Stimulated activated naive CD8-positive, alpha-beta T cell treated with anti-CD3 and anti-CD28 coated beads, Interleukin-15, amount 100 ng/mL, for 72 hours (primary cell): Measurements from ENCODE around the gene CTRB1.

ENCODE experiments used
- ATAC-seq: fragments of 150-1000 bp; cut with Tn5 transposase; 2 replicates; pipeline ENCODE4 v1.10.0; 2021; ENCODE audit warnings: mild to moderate bottlenecking, moderate library complexity
- DNase-seq, 2 donors: peaks; one replicate each; pipeline ENCODE4 v3.0.0; 2021 to 2022
- H3K27ac Mint-ChIP-seq, 2 donors: one replicate each; pipeline ENCODE4 v1.8.0; 2022; ENCODE audit warnings: mild to moderate bottlenecking in 2 of 2, mixed read lengths in 2 of 2, moderate library complexity in 2 of 2
- H3K27me3 Mint-ChIP-seq: one replicate; pipeline ENCODE4 v1.8.0; 2022; ENCODE audit warnings: mixed read lengths
- H3K4me1 Mint-ChIP-seq: one replicate; pipeline ENCODE4 v1.8.0; 2022; ENCODE audit warnings: mild to moderate bottlenecking, mixed read lengths
- H3K4me3 Mint-ChIP-seq, 2 donors: one replicate each; pipeline ENCODE4 v1.8.0; 2022; ENCODE audit warnings: mild to moderate bottlenecking in 2 of 2, mixed read lengths in 2 of 2, moderate library complexity in 1 of 2
- H3K9me3 Mint-ChIP-seq, 2 donors: one replicate each; pipeline ENCODE4 v1.8.0; 2022; ENCODE audit warnings: mixed read lengths in 2 of 2

Gene CTRB1

DNA sequence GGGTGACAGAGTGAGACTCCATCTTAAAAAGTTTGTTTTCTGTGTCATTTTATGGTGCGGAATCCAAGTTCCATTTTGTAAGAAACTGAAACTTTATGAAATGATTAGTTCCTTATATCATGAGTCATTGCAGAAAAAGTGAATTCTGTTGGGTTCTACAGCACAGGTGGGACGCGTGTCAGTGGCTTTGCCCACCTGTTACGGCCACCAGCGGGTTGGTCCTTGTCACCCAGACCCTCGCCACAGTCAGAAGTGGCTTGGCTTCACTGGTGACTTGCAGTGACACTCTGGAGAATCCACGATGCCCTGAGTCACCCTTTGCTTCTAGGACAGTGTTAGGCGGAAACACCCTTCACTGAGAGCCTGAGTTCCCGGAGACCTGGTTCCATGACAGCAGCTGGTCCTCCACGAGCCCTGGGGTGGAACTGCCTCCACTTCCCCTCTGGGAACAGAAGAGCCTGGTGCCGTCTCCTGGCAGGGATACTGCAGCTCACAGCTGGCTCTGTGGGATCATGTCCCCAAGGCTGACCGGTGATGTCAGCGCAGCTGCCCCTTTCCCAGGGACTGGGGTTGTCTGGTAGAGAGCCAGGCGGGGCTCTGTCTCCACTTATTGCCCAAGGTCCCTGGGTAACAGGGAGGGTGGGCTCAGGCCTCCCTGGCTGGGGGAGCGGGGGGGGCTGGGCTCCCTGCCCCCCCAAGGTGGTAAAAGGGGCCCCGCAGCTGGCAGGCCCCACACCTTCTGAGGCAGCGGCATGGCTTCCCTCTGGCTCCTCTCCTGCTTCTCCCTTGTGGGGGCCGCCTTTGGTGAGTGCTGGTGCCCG, at the start of gene CTRB1:
TSS of gene CTRB1 (plus strand) at position 733 of the 821 bp plus-strand sequence. CDS start at position 753, 20 bp downstream.
- H3K9me3 Mint-ChIP-seq, result no peaks in the 10 kb centered on the region
- DNase-seq (peak in 1 of 2 donors; percentile 24), ATAC-seq (peak; percentile 42)
- H3K4me3 Mint-ChIP-seq, result peak within 1 kb of the TSS; percentile 69 to 83
- peaks cover 21% of the 10 kb centered on the region for H3K4me1 Mint-ChIP-seq
- H3K27ac Mint-ChIP-seq, result peak within 1 kb of the TSS; percentile 85 to 95
- H3K27me3 Mint-ChIP-seq, result no peaks in the 10 kb centered on the region

DNA sequence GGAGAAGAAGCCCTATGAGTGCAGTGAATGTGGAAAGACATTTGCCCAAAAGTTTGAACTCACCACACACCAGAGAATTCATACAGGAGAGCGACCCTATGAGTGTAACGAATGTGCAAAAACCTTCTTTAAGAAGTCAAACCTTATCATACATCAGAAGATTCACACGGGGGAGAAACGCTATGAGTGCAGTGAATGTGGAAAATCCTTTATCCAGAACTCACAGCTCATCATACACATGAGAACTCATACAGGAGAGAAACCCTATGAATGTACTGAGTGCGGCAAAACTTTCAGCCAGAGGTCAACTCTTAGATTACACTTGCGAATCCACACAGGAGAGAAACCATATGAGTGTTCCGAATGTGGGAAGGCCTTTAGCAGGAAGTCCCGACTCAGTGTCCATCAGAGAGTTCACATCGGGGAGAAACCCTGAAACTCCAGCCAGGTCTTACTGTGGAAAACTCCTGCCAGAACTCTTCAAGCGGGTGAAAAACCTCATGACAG, 48.8 kb upstream of the CTRB1 start:
- ATAC-seq (no peak), DNase-seq (no peak)
- no peak overlapping the region for H3K27ac Mint-ChIP-seq
- no peaks in the 10 kb centered on the region for H3K4me1 Mint-ChIP-seq
- H3K9me3 Mint-ChIP-seq, result peaks cover 50 to 52% of the 10 kb centered on the region in 2 donors
- H3K27me3 Mint-ChIP-seq, result no peaks in the 10 kb centered on the region
- H3K4me3 Mint-ChIP-seq, result no peak overlapping the region

DNA sequence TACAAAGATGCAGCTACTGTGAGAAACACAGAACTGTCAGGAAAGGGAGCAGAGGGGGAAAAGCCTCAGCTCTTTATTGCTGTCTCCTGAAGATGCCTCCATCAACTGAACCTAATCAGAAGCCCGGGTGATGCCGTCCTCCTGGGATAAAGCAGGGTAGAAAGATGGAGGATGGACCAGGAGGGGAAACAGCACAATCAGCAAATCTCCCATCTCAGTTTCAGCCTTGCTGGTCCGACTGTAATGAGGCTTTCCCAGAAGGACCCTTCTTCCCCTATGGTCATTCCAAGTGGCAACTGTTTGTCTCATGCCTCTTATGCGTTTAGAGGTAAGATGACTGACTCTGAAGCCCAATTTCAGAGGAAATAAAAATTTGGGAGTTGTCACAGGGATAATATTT, 46.2 kb upstream of the CTRB1 start:
- Mint-ChIP-seq H3K4me3 (no peak overlapping the region), H3K9me3 (peaks cover 55 to 76% of the 10 kb centered on the region in 2 donors), H3K27me3 (no peaks in the 10 kb centered on the region), H3K27ac (no peak overlapping the region), H3K4me1 (no peaks in the 10 kb centered on the region)
- ATAC-seq (no peak), DNase-seq (no peak)

DNA sequence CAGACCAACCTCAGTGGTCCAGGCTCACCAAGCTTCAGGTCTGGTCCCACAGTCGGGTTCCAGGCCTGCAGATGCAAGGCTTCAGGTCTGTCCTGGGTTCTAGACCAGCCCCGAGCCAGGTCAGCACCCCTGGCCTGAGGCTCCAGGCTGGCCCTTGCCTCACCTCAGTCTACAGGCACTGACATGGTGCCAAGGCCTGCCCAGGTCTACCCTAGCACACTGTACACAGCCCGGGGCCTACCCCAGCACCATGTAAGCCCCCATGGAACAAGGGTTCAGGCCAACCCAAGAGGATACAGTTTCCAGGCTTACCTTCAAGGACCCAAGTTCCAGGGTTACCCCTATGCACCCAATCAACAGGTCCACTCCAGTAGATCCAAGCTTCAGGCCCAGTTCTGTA, 43.7 kb upstream of the CTRB1 start:
- Mint-ChIP-seq H3K4me1 (no peaks in the 10 kb centered on the region), H3K4me3 (no peak overlapping the region), H3K9me3 (peaks cover 51 to 69% of the 10 kb centered on the region in 2 donors), H3K27me3 (no peaks in the 10 kb centered on the region), H3K27ac (no peak overlapping the region)
- ATAC-seq (no peak), DNase-seq (no peak)

DNA sequence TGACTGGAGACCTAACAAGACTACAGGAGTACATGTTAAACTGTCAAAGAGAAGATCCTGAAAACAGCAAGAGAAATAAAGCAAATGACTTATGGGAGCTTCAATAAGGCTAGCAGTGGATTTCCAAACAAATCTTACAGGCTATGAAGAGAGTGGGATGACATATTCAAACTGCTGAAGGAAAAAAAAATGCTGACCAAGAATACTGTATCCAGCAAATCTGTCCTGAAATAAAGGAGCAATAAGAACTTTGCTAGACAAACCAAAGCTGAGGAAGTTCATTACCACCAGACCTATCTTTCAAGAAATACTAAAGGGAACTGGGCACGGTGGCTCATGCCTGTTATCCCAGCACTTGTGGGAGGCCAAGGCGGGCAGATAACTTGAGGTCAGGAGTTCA, 41.9 kb upstream of the CTRB1 start:
- ATAC-seq, result no peak
- Mint-ChIP-seq H3K9me3 (peaks cover 45 to 64% of the 10 kb centered on the region in 2 donors), H3K4me3 (no peak overlapping the region), H3K4me1 (no peaks in the 10 kb centered on the region), H3K27me3 (peaks cover 5% of the 10 kb centered on the region), H3K27ac (no peak overlapping the region)
- no peak for DNase-seq

DNA sequence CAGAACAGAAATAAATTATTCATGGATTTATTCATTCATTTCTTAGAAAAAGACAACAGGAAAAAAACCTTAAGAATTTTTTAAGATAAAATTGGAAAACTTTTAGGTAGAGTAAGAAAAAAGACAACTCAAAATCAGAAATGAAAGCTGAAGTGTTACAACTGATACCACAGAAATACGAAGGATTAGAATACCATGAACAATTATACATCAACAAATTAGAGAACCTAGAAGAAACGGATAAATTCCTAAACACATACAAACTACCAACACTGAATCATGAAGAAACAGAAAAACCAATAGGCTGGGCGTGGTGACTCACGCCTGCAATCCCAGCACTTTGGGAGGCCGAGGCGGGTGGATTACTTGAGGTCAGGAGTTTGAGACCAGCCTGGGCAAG, 39.6 kb upstream of the CTRB1 start:
- H3K4me1 Mint-ChIP-seq, result no peaks in the 10 kb centered on the region
- H3K27me3 Mint-ChIP-seq, result peaks cover 8% of the 10 kb centered on the region
- ATAC-seq (no peak), DNase-seq (no peak)
- peaks cover 23 to 41% of the 10 kb centered on the region in 2 donors for H3K9me3 Mint-ChIP-seq
- no peak overlapping the region for H3K4me3 Mint-ChIP-seq
- H3K27ac Mint-ChIP-seq, result no peak overlapping the region

DNA sequence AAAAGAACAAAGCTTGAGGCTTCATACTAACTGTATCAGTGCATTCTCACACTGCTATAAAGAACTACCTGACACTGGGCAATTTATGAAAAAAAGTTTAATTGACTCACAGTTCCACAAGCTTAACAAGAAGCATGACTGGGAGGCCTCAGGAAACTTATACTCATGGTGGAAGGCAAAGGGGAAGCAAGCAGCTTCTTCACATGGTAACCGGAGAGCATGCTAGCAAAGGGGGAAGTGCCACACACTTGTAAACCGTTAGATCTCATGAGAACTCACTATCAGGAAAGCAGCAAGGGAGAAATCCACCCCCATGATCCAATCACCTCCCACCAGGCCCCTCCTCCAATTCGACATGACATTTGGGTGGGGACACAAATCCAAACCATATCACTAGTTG, 37.2 kb upstream of the CTRB1 start:
- Mint-ChIP-seq H3K9me3 (peaks cover 17 to 23% of the 10 kb centered on the region in 2 donors), H3K27ac (no peak overlapping the region), H3K4me3 (no peak overlapping the region), H3K4me1 (no peaks in the 10 kb centered on the region), H3K27me3 (peaks cover 8% of the 10 kb centered on the region)
- ATAC-seq, result no peak
- no peak for DNase-seq

DNA sequence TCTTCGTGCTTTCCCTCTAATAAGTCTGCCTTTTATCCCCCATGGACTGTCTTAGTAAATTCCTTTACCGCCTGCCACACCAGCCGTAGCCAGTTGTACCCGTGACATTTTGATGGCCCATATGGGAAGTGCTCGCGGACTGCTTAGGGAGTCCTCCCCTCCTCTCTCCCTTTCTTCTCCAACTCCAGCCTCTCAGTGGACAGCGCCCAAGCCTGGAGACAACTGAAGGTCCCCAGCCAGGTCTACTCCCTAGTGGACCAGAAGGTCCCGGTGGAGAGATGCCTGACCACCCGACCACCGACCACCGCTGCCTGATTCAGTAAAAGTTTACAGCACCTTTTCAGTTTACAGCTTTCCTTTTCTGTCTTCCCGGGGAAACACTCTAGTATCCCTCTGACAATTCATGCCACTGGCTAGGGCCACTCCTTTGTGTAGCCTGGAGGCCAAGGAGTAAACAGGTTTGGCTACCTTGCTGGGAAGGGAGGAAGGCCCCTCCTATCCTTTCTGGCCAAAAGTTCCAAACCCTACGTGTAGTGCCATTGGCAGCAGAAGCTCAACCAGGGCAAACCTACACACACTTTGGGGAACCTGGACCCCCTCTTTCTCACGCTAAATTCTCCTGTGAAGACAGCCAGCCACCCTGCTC, 29.8 kb upstream of the CTRB1 start:
- no peak overlapping the region for H3K4me3 Mint-ChIP-seq
- peaks cover 13% of the 10 kb centered on the region for H3K27me3 Mint-ChIP-seq
- H3K27ac Mint-ChIP-seq, result no peak overlapping the region
- no peak for DNase-seq
- ATAC-seq, result no peak
- H3K9me3 Mint-ChIP-seq, result peaks cover 0 to 4% of the 10 kb centered on the region in 2 donors
- no peaks in the 10 kb centered on the region for H3K4me1 Mint-ChIP-seq

DNA sequence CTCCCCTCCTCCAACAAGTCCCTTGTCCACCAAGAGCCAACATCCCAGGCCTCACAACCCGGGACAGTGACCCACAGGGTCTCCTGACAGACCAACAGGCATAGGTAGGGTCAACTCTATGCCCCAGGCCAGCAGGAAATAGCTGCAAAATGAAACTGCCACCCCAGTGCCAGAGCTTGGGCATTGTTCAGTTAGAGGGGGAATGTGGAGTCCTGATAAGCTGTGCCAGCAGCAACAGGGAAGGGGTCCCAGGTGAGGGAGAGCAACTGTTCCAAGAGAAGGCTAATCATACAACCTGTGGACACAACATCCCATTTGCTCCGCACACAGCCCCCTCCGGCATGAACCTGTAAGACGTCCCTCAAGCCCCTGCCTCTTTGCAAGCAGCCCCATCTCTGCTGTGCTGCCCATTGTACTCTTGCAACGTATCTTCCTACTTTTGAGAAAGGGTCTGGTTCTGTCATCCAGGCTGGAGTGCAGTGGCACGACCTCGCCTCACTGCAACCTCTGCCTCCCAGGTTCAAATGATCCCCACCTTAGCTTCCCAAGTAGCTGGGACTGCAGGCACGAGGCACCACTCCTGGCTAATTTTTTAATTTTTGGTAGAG, 29.0 kb upstream of the CTRB1 start:
- H3K4me1 Mint-ChIP-seq, result no peaks in the 10 kb centered on the region
- peaks cover 13% of the 10 kb centered on the region for H3K27me3 Mint-ChIP-seq
- H3K4me3 Mint-ChIP-seq, result no peak overlapping the region
- no peak for DNase-seq
- peaks cover 0 to 4% of the 10 kb centered on the region in 2 donors for H3K9me3 Mint-ChIP-seq
- no peak overlapping the region for H3K27ac Mint-ChIP-seq
- no peak for ATAC-seq

DNA sequence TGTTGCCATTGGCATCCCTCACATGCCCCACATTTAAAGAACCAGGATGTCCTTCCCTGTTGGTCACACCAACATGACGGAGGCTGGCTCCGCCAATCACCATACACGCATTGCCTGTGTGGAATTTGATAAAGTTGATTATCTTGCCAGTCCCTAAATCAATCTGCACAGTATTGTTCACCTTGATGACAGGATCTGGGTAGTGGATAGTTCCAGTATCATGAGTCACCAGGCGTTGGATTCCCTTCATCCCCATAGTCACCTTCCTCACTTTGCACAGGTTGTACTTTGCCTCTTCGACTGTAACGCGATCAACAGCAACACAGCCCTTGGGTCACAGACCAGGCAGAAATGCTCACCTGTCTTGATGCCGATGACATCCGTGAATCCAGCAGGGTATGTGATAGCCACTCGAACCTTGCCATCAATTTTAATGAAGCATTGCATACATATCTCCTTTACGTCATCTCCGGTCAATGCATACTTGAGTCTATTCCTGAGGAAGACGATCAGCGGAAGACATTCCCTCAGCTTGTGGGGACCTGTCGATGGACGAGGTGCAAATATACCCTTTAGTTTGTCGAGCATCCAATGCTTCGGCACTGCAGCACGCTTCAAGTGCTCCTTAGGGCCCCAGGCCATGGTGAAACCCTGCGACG, 26.1 kb upstream of the CTRB1 start:
- no peaks in the 10 kb centered on the region for H3K9me3 Mint-ChIP-seq

DNA sequence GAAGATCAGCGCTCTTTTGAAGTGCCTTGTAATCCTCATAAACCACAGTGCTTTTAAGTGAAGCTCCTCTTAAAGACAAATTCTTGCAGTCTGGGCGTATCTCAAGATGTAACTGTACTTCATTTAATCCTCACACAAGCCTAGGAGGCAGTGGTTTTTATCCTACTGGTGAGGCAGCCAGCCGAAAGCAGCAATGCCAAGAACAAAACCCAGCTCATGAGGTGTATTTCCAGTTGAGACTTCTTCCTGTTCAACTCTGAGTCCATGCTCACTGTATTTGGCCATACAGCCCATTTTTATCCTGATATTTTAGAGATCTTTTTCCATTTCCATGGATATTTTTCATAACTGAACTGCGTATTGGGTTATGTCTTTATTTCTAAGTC, 25.5 kb upstream of the CTRB1 start:
- H3K4me3 Mint-ChIP-seq, result no peak overlapping the region
- no peaks in the 10 kb centered on the region for H3K9me3 Mint-ChIP-seq
- H3K27ac Mint-ChIP-seq, result no peak overlapping the region
- ATAC-seq (no peak), DNase-seq (no peak)
- H3K4me1 Mint-ChIP-seq, result peaks cover 9% of the 10 kb centered on the region
- peaks cover 36% of the 10 kb centered on the region for H3K27me3 Mint-ChIP-seq

More for the DNA sequence above, 26.1 kb upstream of the CTRB1 start:
- Mint-ChIP-seq H3K4me1 (peaks cover 4% of the 10 kb centered on the region), H3K27ac (no peak overlapping the region), H3K27me3 (peaks cover 31% of the 10 kb centered on the region), H3K4me3 (no peak overlapping the region)
- ATAC-seq (no peak), DNase-seq (no peak)

DNA sequence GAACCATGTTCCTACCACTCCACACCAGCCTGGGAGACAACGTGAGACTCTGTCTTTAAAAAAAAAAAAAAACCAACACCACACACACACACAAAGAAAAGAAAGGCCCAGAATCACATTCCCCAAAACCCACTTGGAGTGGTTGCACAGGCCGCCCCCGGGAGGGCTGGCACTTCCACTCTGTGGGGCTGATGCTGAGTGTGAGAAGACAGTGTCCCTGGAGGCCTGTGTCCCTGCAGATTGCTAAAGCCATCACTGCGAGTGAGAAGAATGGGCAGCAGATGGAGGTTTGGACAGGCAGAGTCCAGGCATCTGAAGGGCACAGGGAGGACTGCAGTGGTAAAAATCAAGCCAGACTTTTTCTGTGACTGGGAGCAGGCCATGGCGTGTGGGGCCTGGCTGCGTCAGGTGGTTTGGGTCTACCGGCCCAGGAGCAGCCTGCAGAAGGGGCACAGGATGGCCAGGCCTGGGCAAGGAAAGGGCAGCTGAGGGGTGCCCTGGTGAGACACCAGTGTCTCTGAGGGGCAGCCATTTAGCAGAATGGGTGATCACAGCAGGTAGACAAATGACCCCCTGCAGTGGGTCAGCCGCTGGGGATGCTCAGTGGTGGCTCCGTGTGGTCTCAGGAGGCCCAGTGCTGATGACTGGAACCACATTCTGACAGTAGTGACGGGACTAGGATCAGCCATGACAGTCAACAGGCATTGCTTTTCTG, 24.9 kb upstream of the CTRB1 start:
- Mint-ChIP-seq H3K9me3 (no peaks in the 10 kb centered on the region), H3K4me3 (no peak overlapping the region), H3K4me1 (peaks cover 9% of the 10 kb centered on the region), H3K27me3 (peaks cover 39% of the 10 kb centered on the region), H3K27ac (peak overlapping the region in 1 of 2 donors; percentile 57)
- no peak for ATAC-seq
- DNase-seq, result no peak

DNA sequence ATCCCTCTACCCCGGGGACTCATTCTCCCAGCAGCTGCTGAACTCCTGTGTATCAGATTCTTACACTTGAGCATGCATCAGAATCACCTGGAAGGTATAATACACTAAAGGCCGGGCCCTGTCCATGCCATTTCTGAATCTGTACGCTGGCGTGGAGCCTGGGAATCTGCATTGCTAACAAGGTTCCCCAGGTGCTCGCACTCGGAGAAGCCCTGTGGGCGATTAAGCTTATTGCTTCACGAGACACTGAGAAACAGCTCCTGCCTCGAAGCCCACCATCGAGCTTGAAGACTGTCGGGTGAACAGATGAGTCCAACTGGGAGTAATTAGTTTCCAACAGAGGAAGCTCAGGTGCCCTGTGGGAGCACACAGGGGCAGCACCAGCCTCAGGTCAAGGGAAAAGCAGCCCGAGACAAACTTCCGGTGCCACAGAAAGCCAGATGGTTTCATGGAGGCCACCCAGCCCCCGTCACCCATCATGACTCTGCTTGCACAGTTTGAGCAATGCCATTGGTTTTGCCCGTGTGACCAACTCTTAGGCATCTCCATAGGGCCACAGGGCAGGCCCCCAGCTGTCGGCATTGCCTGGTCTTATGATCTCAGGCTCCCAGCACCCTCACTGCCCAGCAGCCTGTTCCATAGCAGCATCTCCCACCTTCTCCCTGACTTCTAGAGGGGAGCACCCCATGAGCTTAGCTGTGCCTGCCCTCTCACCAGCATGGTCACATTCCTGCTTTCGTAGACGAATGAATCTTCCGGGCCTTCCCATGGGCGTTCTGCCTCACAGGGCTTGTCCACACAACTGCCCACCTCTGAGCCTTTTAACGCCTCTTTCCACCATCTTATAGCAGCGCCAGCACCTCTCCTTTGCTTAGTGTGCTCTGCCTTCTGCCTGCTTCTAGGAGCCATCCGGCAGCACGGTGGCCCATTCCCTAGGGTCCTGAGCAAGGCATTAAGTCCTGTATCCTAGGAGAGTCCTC, 22.7 kb upstream of the CTRB1 start:
- ATAC-seq, result no peak
- H3K4me1 Mint-ChIP-seq, result peaks cover 21% of the 10 kb centered on the region
- DNase-seq, result no peak
- no peaks in the 10 kb centered on the region for H3K9me3 Mint-ChIP-seq
- H3K4me3 Mint-ChIP-seq, result no peak overlapping the region
- H3K27ac Mint-ChIP-seq, result no peak overlapping the region
- peaks cover 42% of the 10 kb centered on the region for H3K27me3 Mint-ChIP-seq

DNA sequence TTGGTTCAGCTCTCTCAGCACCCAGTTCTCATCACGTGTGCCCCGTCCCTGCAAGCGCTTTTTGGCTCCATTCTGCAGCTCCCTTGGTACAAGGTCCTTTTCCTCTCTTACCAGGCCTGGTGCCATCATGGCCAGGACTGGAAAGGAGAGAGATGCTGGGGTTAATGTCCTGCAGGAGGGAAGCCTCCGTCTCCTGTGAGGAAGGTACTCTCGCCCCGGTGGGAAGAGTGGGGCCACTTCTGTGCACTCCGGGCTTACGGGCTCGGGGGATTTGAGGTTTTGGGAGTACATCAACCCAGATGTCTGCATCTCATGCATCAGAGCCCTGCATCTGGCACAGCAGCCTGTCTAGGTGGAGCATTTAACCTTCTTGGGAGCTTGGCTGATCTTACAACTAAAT, 22.0 kb upstream of the CTRB1 start:
- Mint-ChIP-seq H3K9me3 (no peaks in the 10 kb centered on the region), H3K4me1 (peaks cover 26% of the 10 kb centered on the region), H3K27me3 (peaks cover 42% of the 10 kb centered on the region), H3K4me3 (no peak overlapping the region), H3K27ac (no peak overlapping the region)
- no peak for DNase-seq
- ATAC-seq, result no peak
